Keratinocyte (primary cell): ENCODE results near the gene DCLK2.

Experiments used
- EZH2 ChIP-seq: IDR thresholded peaks from one replicate; pipeline ENCODE4 v1.6.1; 2012; ENCODE audit warnings: inconsistent platforms, mild to moderate bottlenecking, low read length, moderate library complexity
- TF ChIP-seq, protein P1 (sequence below), 3 experiments: IDR thresholded peaks in 1 of 3; conservative IDR thresholded peaks in 1 of 3; optimal IDR thresholded peaks in 1 of 3; 2 replicates in 2 of 3; 3 replicates in 1 of 3; pipeline versions ENCODE3 to v1.5.1; 2011; ENCODE audit warnings: low read length in 3 of 3, mild to moderate bottlenecking in 3 of 3, moderate library complexity in 2 of 3, control low read depth in 1 of 3, inconsistent platforms in 1 of 3; ENCODE audit not compliant: insufficient read depth in 2 of 3; ENCODE audit errors: extremely low read depth in 1 of 3

DNA sequence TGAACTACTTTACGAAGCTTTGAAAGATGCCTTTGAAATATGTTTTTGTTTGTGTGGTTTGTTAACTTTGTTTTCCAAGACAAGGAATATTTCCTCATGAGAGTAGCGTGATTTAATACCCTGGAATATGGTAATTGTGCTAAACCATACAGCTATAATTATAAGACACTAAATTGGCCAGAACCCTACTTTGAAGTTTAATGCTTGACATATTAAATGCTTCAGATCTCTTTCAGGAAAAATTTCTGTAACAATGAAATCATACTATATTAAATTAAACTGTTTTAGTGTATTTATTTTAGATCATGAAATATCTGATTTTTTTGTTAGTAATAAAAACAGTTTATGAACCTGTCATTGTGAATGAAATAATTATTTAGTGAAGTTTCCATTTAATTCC is 63.5 kb downstream of the DCLK2 start:
- TF ChIP-seq, protein P1, sequence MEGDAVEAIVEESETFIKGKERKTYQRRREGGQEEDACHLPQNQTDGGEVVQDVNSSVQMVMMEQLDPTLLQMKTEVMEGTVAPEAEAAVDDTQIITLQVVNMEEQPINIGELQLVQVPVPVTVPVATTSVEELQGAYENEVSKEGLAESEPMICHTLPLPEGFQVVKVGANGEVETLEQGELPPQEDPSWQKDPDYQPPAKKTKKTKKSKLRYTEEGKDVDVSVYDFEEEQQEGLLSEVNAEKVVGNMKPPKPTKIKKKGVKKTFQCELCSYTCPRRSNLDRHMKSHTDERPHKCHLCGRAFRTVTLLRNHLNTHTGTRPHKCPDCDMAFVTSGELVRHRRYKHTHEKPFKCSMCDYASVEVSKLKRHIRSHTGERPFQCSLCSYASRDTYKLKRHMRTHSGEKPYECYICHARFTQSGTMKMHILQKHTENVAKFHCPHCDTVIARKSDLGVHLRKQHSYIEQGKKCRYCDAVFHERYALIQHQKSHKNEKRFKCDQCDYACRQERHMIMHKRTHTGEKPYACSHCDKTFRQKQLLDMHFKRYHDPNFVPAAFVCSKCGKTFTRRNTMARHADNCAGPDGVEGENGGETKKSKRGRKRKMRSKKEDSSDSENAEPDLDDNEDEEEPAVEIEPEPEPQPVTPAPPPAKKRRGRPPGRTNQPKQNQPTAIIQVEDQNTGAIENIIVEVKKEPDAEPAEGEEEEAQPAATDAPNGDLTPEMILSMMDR (optimal IDR thresholded peaks at IDR 0.05 in 1 of 3, IDR thresholded peaks at IDR 0.05 in 1 of 3, conservative IDR thresholded peaks at IDR 0.05 in 1 of 3; ENCODE audit: extremely low read depth in 1 of 3, insufficient read depth in 2 of 3, low read length in 3 of 3), result no peak
- TF ChIP-seq EZH2, result no peak
